ENCODE measurements around the gene ZMPSTE24.
"Not testable (repeated sequence)": the region's sequence is repeated elsewhere in the genome, so short reads cannot be mapped to it uniquely, and the experiment has no call there.

The ZMPSTE24 gene

DNA sequence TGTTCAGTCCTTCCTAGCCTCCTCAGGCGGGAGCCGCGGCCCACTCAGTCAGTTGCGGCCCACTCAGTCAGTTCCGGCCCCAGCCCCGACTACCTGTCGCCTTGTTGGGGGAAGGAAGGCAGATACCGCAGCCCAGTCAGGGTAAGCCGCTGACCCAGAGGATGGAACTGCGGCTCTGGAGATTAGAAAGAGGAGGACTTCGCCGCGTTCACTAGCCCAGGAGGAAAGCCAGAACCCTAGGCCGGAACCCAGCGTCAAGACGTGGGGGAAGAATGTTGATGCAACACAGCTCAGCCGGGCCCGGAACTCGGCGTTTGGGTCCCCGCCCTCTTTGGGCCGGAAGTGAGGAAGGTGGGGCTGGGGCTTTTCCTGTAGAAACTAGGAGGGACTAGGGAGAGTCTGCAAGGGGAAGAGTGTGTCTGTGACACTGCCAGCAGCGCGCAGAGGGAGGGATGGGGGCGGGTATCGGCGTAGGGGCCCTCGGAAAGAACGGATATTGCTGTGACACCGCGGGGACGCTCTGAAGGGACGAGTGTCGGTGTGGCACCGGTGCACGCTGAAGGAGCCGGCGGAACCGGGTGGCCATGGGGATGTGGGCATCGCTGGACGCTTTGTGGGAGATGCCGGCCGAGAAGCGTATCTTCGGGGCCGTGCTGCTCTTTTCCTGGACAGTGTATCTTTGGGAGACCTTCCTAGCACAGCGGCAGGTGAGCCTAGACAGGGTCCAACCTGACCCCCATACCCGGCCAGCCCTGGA lies at the start of gene ZMPSTE24:
Gene ZMPSTE24 (plus strand): TSS at position 549 of the 757 bp plus-strand sequence. CDS start 36 bp downstream, at position 585.
- peak; percentile 89 for DNase-seq

GRCh38 chr1:40210511-40211204 lies 47.4 kb upstream of the ZMPSTE24 start:
- DNase-seq = no peak

DNA sequence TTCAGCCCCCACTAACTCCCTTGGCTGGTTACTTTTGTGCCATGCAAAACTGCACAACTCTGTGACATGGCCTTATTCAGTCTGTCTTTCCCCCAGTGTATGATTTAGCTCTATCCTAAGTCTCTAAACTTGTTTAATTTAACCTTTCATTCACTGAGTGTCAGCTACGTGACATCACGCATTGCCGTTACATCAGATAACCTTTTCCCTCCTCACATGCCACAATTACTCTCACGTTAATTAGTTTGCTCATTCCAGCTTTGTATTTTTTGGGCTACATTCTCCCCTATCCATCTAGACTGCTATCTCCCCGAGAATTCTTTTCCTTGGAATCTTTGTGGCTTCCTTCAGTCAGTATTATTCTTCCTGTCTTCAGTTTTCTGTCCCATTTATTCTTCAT lies 39.7 kb upstream of the ZMPSTE24 start:
- no peak for DNase-seq

- not testable (repeated sequence) for DNase-seq
These were observed 36.5 kb upstream of the ZMPSTE24 start for GRCh38 chr1:40221471-40221905.

DNA sequence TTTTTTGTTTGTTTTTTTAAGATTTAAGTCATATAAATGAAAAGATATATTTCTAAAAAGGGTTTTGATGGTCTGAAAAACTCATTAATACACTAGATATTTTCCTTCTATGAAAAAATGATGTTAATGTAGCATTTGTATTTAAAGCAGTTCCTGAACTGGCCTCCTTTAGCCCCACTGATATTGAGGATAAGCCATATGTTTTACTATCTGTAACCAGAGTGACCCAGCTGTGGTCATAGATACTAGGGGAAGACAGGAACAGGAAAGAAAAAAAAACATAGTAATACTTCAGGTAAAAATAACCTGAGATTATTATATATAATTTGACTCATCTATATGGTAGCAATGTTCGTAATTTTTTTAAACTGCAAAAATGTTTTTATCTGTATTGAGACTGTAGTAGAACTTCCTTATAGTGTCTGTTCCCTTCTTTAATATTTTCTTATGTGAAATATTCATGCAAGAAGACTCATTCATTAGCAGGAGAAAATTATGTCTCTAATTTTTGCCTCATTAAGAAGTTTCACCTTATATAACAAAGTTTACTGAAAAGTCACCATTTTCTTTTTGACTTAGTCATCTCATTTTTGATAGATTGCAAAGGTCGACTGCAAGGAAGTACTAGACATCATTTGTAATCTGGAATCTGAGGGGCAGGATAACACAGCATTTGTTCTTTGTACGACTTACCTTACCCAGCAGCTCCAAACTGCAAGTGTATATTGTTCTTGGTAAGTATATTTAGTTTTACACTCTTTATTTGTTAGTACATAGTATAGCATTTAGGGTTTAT lies 35.9 kb upstream of the ZMPSTE24 start:
- no peak for DNase-seq

- no peak for DNase-seq
These were observed 34.0 kb upstream of the ZMPSTE24 start for GRCh38 chr1:40224040-40224439.

GRCh38 chr1:40226192-40226591 lies 31.8 kb upstream of the ZMPSTE24 start:
- no peak for DNase-seq

DNA sequence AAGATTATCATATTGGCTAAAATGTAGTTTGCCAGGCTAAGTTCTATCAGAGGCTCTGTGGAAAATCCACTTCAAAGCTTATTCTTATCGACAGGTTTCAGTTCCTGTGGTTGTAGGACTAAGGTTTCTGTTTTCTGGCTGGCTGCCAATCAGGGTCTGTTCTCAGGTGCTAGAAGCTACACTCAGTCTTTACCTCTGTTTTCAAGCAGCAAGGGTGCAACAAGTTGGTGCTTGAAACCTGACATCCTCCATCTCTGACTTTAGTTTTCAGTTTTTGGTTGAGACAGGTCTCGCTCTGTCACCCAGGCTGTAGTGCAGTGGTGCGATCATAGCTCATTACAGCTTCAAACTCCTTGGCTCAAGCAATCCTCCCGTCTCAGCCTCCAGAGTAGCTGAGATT lies 25.6 kb upstream of the ZMPSTE24 start:
- DNase-seq = no peak

DNA sequence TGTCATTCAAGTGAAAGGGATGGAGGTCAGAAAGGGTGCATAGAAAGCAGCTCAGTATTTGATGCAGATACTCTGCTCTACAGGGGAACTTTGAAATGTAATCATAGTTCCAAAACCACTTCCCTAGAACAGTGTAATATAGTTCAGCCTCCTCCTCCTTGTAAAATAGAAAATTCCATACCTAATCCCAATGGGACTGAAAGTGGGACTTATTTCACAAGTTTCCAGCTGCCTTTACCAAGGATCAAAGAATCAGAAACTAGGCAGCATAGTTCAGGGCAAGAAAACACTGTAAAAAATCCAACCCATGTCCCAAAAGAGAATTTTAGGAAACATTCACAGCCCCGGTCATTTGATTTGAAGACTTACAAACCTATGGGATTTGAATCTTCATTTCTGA lies 18.4 kb upstream of the ZMPSTE24 start:
- no peak for DNase-seq

DNA sequence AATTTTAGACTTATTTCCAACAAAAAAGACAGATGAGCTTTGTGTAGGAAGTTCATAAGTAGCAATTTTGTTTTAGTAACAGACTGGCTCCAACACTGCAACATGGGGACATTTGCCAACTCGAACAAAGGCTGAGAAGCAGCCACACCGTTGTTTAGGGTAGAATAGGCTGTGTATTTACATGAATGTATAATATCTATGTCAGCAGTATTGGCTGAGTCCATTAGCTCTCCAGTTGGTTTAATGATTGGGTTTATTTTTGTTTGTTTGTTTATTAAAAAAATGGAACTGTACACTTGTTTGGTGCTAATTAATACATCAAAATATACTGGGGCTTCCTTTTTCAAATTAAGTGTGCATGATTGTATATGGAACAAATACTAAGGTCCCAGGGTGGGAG lies 17.6 kb upstream of the ZMPSTE24 start:
- DNase-seq = no peak

DNA sequence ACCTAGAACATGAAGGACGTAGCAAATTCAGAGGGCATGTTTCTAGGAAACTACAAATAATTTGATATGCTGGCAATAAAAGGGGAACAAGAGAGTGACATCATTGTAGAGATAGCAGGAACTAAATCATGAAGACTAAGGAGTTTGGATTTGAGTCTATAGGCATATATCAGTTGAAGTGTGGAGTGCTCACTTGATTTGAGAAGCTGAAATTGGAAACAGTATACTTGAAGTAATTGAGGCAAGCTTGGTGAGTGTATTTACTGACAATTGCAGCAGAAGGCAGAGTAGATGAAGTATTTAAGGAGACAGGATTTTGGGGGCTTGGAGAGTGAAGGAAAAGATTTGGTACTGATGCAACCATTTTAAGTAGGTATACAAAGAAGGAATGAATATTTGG lies 16.7 kb upstream of the ZMPSTE24 start:
- DNase-seq = no peak

GRCh38 chr1:40243351-40243750 lies 14.7 kb upstream of the ZMPSTE24 start:
- DNase-seq = no peak

GRCh38 chr1:40244138-40244744 lies 13.8 kb upstream of the ZMPSTE24 start:
- no peak for DNase-seq

DNA sequence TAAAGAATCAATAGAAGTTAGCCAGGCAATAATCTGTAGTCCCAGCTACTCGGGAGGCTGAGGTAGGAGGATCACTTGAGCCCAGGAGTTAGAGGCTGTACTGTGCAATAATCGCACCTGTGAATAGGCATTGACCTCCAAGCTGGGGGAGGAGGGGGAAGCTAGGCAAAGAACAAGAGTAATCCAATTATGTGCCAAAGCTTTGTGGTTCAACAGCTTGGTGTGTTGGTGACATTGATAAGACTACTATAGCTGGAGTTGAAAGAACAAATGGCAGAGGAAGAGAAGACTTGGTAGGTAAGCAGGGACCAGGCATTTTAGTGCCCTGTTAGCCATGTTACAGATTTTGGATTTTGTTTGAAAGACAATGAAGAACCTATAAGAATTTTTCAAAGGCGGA lies 12.3 kb upstream of the ZMPSTE24 start:
- no peak for DNase-seq

DNA sequence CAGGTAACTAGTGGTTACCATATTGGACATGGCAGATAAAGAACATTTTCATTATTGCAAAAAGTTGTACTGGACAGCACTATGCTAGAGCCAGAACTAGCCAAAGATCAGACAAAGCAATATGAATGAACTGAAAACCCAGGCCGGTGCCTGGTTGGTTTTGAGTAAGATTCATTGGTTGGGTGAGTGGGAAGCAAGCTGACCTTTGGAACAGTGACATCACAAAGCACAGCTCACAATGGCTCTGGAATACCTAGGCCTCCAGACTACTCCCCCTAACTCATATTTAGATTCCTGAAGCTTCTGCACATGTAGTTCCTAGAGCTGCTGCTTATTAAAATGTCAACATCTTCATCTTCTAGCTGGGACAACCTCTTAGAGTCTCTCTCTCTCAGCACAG lies 10.4 kb upstream of the ZMPSTE24 start, which contains the start of gene TMCO2:
Gene TMCO2 (plus strand): TSS at position 283 of the 400 bp plus-strand sequence. CDS start 57 bp downstream, at position 340.
- no peak for DNase-seq

DNA sequence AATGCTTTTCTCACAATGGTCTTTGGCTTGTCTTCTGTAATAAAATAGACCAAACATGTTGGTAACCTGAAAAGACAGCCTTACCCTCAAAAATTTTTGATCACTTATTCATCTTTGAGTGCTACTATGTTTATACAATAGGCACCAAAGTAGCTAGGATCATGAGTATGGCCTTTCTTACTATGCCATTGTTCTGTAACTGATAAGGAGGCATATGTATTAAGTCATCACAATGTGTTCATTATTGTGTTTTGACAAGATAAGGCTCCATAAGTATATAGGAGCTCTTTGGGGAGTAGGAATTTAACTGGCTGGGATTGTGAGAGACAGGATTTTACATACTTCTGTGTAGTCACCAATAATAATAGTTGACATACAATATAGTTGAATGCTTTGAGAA lies 9.6 kb upstream of the ZMPSTE24 start:
- DNase-seq = no peak

DNA sequence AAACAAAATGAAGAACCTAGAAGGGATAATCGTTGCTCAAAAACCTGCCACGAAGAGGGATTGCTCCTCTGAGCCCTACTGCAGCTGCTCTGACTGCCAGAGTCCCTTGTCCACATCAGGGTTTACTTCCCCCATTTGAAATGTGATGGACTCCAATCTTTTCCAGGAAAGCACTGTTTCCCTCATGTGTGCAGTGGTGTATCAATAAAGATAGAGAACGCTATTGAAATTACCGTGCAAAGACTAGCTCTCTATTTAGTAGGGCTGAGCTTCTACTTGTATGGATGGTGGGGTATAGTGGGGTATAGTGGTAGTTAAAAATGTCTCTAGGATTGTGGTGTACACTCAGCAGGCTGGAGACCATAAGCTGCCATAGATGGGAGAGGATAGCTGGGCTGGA lies 6.6 kb upstream of the ZMPSTE24 start:
- no peak for DNase-seq

GRCh38 chr1:40252601-40253000 lies 5.4 kb upstream of the ZMPSTE24 start:
- no peak for DNase-seq

GRCh38 chr1:40255231-40255630 lies 2.8 kb upstream of the ZMPSTE24 start:
- DNase-seq = no peak

DNA sequence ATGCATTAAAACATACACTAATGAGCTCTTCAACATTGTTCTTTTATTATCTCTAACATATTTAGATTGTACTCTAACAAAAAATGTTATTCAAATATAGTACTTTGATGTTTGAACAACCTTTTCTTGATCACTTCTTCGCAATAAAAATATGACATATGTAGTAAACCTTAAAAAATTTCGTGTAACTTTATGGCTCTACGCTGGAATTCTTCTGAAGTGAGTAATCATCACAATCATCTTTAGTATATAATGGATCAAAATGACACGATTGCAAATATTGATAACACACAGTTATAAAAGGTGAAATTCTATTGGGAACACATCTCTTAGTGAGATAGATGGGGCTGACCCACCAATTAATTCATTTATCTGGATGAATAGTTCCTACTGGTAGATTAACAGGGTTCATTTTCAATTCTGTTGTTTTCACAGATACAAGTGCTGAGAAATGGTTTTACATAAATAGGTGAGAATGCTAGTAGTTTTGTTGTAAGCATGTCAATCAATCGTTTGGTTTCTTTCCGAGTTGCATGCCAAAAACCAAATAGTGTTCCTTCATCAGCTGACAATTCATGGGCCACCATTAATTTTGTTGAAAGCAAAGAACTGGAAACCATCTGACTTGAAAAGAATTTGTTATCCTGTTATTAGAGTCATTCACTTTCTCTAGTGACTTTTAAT lies 1.5 kb upstream of the ZMPSTE24 start:
- DNase-seq = no peak

- DNase-seq = no peak
These were observed 736 bp upstream of the ZMPSTE24 start for GRCh38 chr1:40257313-40257687.

GRCh38 chr1:40258445-40258769 lies 371 bp downstream of the ZMPSTE24 start:
- no peak for DNase-seq

- no peak for DNase-seq
These were observed 6.3 kb downstream of the ZMPSTE24 start for GRCh38 chr1:40264354-40264781.
